GM12878 (cell line): Measurements from ENCODE around the gene SBF1. TPM values are rescaled to one million over a fixed set of nuclear protein-coding genes. Genes with fewer than 3 reads are reported as not detected.

ENCODE experiments used
- ATAC-seq: fragments of 200-7000 bp; cut with Tn5 transposase; 3 replicates; pipeline ENCODE4 v1.9.1; 2020; ENCODE audit warnings: mild to moderate bottlenecking, moderate library complexity
- BruUV-seq: library from RNA; stranded (reverse); fragments of 400-500 nt; replicated peaks from 2 replicates; lab custom pipeline; 2021; lab: Mats Ljungman, UMichigan
- CTCF ChIA-PET: fragments of 300-600 bp; sonication (Branson Sonifier 250); formaldehyde crosslinking; extraction: SDS; loops from one replicate; lab custom pipeline; 2021; ENCODE audit warnings: inconsistent platforms; lab: Yijun Ruan, JAX
- POLR2A ChIA-PET: fragments of 350-600 bp; formaldehyde crosslinking; extraction: SDS; loops from one replicate; lab custom pipeline; 2021; ENCODE audit warnings: inconsistent platforms; lab: Charles Lee
- RAD21 ChIA-PET: fragments of 300-600 bp; sonication (Branson Sonifier 250); formaldehyde crosslinking; loops from one replicate; lab custom pipeline; 2023; ENCODE audit warnings: antibody characterized with exemption; ENCODE audit not compliant: unreplicated experiment; lab: Charles Lee
- SMC1A ChIA-PET: fragments of 300-600 bp; sonication (Branson Sonifier 250); formaldehyde crosslinking; loops from one replicate; lab custom pipeline; 2023; ENCODE audit not compliant: unreplicated experiment, uncharacterized antibody; lab: Charles Lee
- DNase-seq: peaks from one replicate; pipeline ENCODE4 v3.0.0-alpha.2; 2011; ENCODE audit warnings: low read depth, low spot score
- FAIRE-seq: peaks from 3 replicates; lab custom pipeline; 2011; peaks lifted over from hg19 to GRCh38; lab: Jason Lieb, UNC
- H2AFZ ChIP-seq: 2 replicates; pipeline ENCODE4 v1.6.0; 2011; ENCODE audit warnings: low read depth, low read length, control low read depth; ENCODE audit not compliant: control insufficient read depth
- H3K27ac ChIP-seq: 2 replicates; pipeline ENCODE4 v1.5.1; 2011; ENCODE audit warnings: control low read depth; ENCODE audit not compliant: control insufficient read depth, insufficient read depth
- H3K27me3 ChIP-seq, 2 experiments: replicated peaks in 1 of 2; 2 replicates each; pipeline versions ENCODE4 v1.6.0 to v1.6.1; 2011; ENCODE audit warnings: low read length in 1 of 2; ENCODE audit not compliant: control insufficient read depth in 2 of 2, insufficient read depth in 2 of 2
- H3K36me3 ChIP-seq, 2 experiments: 2 replicates each; pipeline ENCODE4 v1.5.1; 2011; ENCODE audit warnings: low read length in 1 of 2; ENCODE audit not compliant: control insufficient read depth in 2 of 2, insufficient read depth in 2 of 2
- H3K4me1 ChIP-seq: 2 replicates; pipeline ENCODE4 v1.6.1; 2011; ENCODE audit warnings: mild to moderate bottlenecking, low read length, moderate library complexity, mixed read lengths; ENCODE audit not compliant: control insufficient read depth, insufficient read depth
- H3K4me2 ChIP-seq: 2 replicates; pipeline ENCODE4 v1.6.0; 2011; ENCODE audit warnings: control low read depth; ENCODE audit not compliant: control insufficient read depth, insufficient read depth
- H3K4me3 ChIP-seq: fragments of 200-600 bp; sonication (generic); 2 replicates; pipeline ENCODE4 v1.5.1; 2016
- H3K79me2 ChIP-seq: 2 replicates; pipeline ENCODE4 v1.6.0; 2011; ENCODE audit warnings: low read length; ENCODE audit not compliant: control insufficient read depth, insufficient read depth
- H3K9ac ChIP-seq: 2 replicates; pipeline ENCODE4 v1.8.0; 2011; ENCODE audit warnings: low read length, control low read depth, mixed read lengths; ENCODE audit not compliant: control insufficient read depth, insufficient read depth
- H3K9me3 ChIP-seq: replicated peaks from 3 replicates; pipeline ENCODE4 v1.5.1; 2011; ENCODE audit warnings: mild to moderate bottlenecking, low read length; ENCODE audit not compliant: control insufficient read depth, insufficient read depth
- H4K20me1 ChIP-seq: 2 replicates; pipeline ENCODE4 v1.6.0; 2011; ENCODE audit not compliant: control insufficient read depth, insufficient read depth
- DPF2 ChIP-seq: fragments of 450-650 bp; IDR thresholded peaks from 2 replicates; pipeline ENCODE4 v1.6.1; 2017; ENCODE audit warnings: mild to moderate bottlenecking
- HCFC1 ChIP-seq: fragments of 150-350 bp; IDR thresholded peaks from 2 replicates; pipeline ENCODE4 v1.6.1; 2014; ENCODE audit warnings: low read length
- IKZF1 ChIP-seq: fragments of 450-650 bp; conservative IDR thresholded peaks from 2 replicates; pipeline ENCODE4 v1.6.1; 2017; ENCODE audit warnings: antibody characterized with exemption, mild to moderate bottlenecking
- KAT2A ChIP-seq: conservative IDR thresholded peaks from 2 replicates; pipeline ENCODE4 v1.6.1; 2011; ENCODE audit warnings: low read depth, low read length; ENCODE audit not compliant: control insufficient read depth
- KLF5 ChIP-seq: fragments of 450-650 bp; IDR thresholded peaks from 2 replicates; pipeline ENCODE4 v1.6.1; 2014; ENCODE audit warnings: mild to moderate bottlenecking; ENCODE audit not compliant: partially characterized antibody
- LARP7 ChIP-seq: fragments of 450-650 bp; IDR thresholded peaks from 2 replicates; pipeline ENCODE4 v1.6.1; 2017; ENCODE audit warnings: mild to moderate bottlenecking
- PAX8 ChIP-seq: fragments of 450-650 bp; IDR thresholded peaks from 2 replicates; pipeline ENCODE4 v1.6.1; 2017; ENCODE audit warnings: mild to moderate bottlenecking, moderate library complexity
- POLR2AphosphoS5 ChIP-seq: IDR thresholded peaks from 2 replicates; pipeline ENCODE4 v1.6.1; 2011; ENCODE audit warnings: mild to moderate bottlenecking, low read length, inconsistent platforms
- RAD21 ChIP-seq: IDR thresholded peaks from 2 replicates; pipeline ENCODE4 v1.6.1; 2011; ENCODE audit warnings: mild to moderate bottlenecking, low read depth, low read length, moderate library complexity; ENCODE audit not compliant: insufficient read depth
- RBBP5 ChIP-seq: fragments of 200-600 bp; sonication (generic); conservative IDR thresholded peaks from 2 replicates; pipeline ENCODE4 v1.6.1; 2016
- RCOR1 ChIP-seq: conservative IDR thresholded peaks from 2 replicates; pipeline ENCODE4 v1.6.1; 2012; ENCODE audit warnings: low read depth, low read length, improper control_type of control experiment
- SMAD1 ChIP-seq: fragments of 450-650 bp; IDR thresholded peaks from 2 replicates; pipeline ENCODE4 v1.6.1; 2018; ENCODE audit warnings: mild to moderate bottlenecking, low read depth; ENCODE audit not compliant: partially characterized antibody
- STAT3 ChIP-seq: IDR thresholded peaks from 2 replicates; pipeline ENCODE4 v1.6.1; 2011; ENCODE audit warnings: low read depth, low read length, improper control_type of control experiment
- WGBS: methylation state at CpG from one replicate; pipeline ENCODE4 v1.1.6; 2016; ENCODE audit warnings: low lambda C conversion rate; ENCODE audit not compliant: insufficient replicate concordance, insufficient coverage; ENCODE audit errors: missing lambda C conversion rate; 5-methylcytosine and 5-hydroxymethylcytosine counted together
- in situ Hi-C: fragments of 300-500 bp; cut with MboI; formaldehyde crosslinking; loops from 9 replicates; pipeline ENCODE4 v1.14.3; 2018; ENCODE audit warnings: mixed read lengths
- intact Hi-C: fragments of 100-400 bp; cut with micrococcal nuclease; formaldehyde crosslinking; loops from one replicate; pipeline ENCODE4 v1.14.2; 2022; ENCODE audit not compliant: unreplicated experiment
- polyA plus RNA-seq, 11 experiments: library from polyadenylated mRNA; depleted of rRNA in 4 of 11; unstranded in 6 of 11; stranded (reverse) in 5 of 11; fragments of >200 nt; fragmentation: Nextera tagmentation in 4 of 11; fragmentation: Illumina TruSeq in 1 of 11; extraction: Ambion mirVana in 4 of 11; extraction: Trizol in 1 of 11; gene quantifications; 1 replicate in 1 of 11; 2 replicates in 10 of 11; pipeline versions ENCODE4 v1.2.1 to v1.2.3, GENCODE V29; 2011 to 2016; ENCODE audit warnings: inconsistent platforms in 2 of 11, missing spikeins in 2 of 11, low read depth in 1 of 11
- total RNA-seq, 4 experiments: library from RNA; depleted of rRNA in 3 of 4; stranded (reverse); fragments of >200 nt in 3 of 4; fragmentation: Illumina TruSeq in 1 of 4; extraction: Trizol in 1 of 4; gene quantifications; 2 replicates each; pipeline versions ENCODE4 v1.2.1 to v1.2.3, GENCODE V29; 2013 to 2021
- TF ChIP-seq, protein P1 (sequence below): IDR thresholded peaks from 2 replicates; pipeline ENCODE4 v1.6.1; 2012; ENCODE audit warnings: low read depth, low read length, improper control_type of control experiment
- TF ChIP-seq, protein P2 (sequence below): fragments of 450-650 bp; IDR thresholded peaks from 2 replicates; pipeline ENCODE4 v1.6.1; 2018; ENCODE audit warnings: borderline replicate concordance, mild to moderate bottlenecking; ENCODE audit not compliant: partially characterized antibody

Gene SBF1
- total and polyA plus RNA-seq, 10 of the 15 experiments (the other 5 are each of a cell fraction or from before 2014, with no cell fraction given), result 0.23 to 95.0 (median 17.8) TPM

GRCh38 chr22:50415426-50415825 lies 59.4 kb downstream of the SBF1 start:
- H3K27me3 ChIP-seq, result no peaks in the 10 kb centered on the region
- peaks cover 25 to 36% of the 10 kb centered on the region in 2 experiments for H3K36me3 ChIP-seq
- CTCF ChIA-PET, result interaction anchor here (1.7 kb wide), 1 partner anchor 82 kb away, joined by 7 read pairs; no protein-coding TSS in a partner anchor
- H3K79me2 ChIP-seq, result no peaks in the 10 kb centered on the region
- POLR2A ChIA-PET, result no interaction called here
- intact Hi-C loops, result no loop called here
- no peak overlapping the region for H3K4me3 ChIP-seq
- in situ Hi-C loops, result no loop called here
- ATAC-seq (no peak), DNase-seq (no peak), FAIRE-seq (no peak)
- no peak overlapping the region for H2AFZ ChIP-seq
- H3K27ac ChIP-seq, result no peak overlapping the region
- RAD21 ChIA-PET, result interaction anchor here (0.5 kb wide), 1 partner anchor 154 kb away, joined by 4 read pairs; the partner anchor contains the start of gene MAPK12
- WGBS, result 96% methylated on average over 12 of the region's 12 CpGs
- SMC1A ChIA-PET, result no interaction called here
- H4K20me1 ChIP-seq, result no peaks in the 10 kb centered on the region
- no TSS peak for BruUV-seq
- TF ChIP-seq KAT2A (no peak), IKZF1 (no peak), POLR2AphosphoS5 (no peak), RAD21 (no peak), SMAD1 (no peak), HCFC1 (no peak), RBBP5 (no peak), PAX8 (no peak), DPF2 (no peak), KLF5 (no peak), RCOR1 (no peak), LARP7 (no peak), STAT3 (no peak)
- TF ChIP-seq, protein P1, sequence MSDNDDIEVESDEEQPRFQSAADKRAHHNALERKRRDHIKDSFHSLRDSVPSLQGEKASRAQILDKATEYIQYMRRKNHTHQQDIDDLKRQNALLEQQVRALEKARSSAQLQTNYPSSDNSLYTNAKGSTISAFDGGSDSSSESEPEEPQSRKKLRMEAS, result no peak
- TF ChIP-seq, protein P2, sequence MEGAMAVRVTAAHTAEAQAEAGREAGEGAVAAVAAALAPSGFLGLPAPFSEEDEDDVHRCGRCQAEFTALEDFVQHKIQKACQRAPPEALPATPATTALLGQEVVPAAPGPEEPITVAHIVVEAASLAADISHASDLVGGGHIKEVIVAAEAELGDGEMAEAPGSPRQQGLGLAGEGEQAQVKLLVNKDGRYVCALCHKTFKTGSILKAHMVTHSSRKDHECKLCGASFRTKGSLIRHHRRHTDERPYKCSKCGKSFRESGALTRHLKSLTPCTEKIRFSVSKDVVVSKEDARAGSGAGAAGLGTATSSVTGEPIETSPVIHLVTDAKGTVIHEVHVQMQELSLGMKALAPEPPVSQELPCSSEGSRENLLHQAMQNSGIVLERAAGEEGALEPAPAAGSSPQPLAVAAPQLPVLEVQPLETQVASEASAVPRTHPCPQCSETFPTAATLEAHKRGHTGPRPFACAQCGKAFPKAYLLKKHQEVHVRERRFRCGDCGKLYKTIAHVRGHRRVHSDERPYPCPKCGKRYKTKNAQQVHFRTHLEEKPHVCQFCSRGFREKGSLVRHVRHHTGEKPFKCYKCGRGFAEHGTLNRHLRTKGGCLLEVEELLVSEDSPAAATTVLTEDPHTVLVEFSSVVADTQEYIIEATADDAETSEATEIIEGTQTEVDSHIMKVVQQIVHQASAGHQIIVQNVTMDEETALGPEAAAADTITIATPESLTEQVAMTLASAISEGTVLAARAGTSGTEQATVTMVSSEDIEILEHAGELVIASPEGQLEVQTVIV, result no peak
- no peak overlapping the region for H3K4me2 ChIP-seq
- no peaks in the 10 kb centered on the region for H3K4me1 ChIP-seq
- H3K9ac ChIP-seq, result no peak overlapping the region
- no peaks in the 10 kb centered on the region for H3K9me3 ChIP-seq
